Aorta (tissue), 5 donors: Measurements from ENCODE around the gene POLA1. TPM values are rescaled to one million over a fixed set of nuclear protein-coding genes. Genes with fewer than 3 reads are reported as not detected.

ENCODE experiments used
- ATAC-seq: fragments of 200-7000 bp; cut with Tn5 transposase; one replicate; pipeline ENCODE4 v1.9.1; 2022; ENCODE audit warnings: moderate library complexity; ENCODE audit not compliant: low FRiP score
- DNase-seq, 2 donors: peaks; one replicate each; pipeline ENCODE4 v3.0.0-alpha.2; 2020
- H3K27ac ChIP-seq, 2 donors: one replicate each; pipeline ENCODE4 v1.5.1; 2013; ENCODE audit warnings: low read length in 2 of 2, mild to moderate bottlenecking in 2 of 2, moderate library complexity in 2 of 2, control low read depth in 1 of 2, inconsistent platforms in 1 of 2, low read depth in 1 of 2
- H3K27me3 ChIP-seq, 2 donors: one replicate each; pipeline ENCODE4 v1.6.1; 2013; ENCODE audit warnings: control low read depth in 1 of 2, low read length in 1 of 2, mild to moderate bottlenecking in 1 of 2, moderate library complexity in 1 of 2; ENCODE audit not compliant: insufficient read depth in 2 of 2, control insufficient read depth in 1 of 2
- H3K36me3 ChIP-seq, 2 donors: one replicate each; pipeline ENCODE4 v1.6.1; 2013; ENCODE audit warnings: control low read depth in 1 of 2, low read length in 1 of 2, mild to moderate bottlenecking in 1 of 2; ENCODE audit not compliant: insufficient read depth in 2 of 2, control insufficient read depth in 1 of 2
- H3K4me1 ChIP-seq, 2 donors: one replicate each; pipeline ENCODE4 v1.6.1; 2013; ENCODE audit warnings: low read length in 2 of 2, control low read depth in 1 of 2, mild to moderate bottlenecking in 1 of 2, moderate library complexity in 1 of 2; ENCODE audit not compliant: insufficient read depth in 2 of 2, control insufficient read depth in 1 of 2
- H3K4me3 ChIP-seq, 2 donors: one replicate each; pipeline ENCODE4 v1.5.1; 2013; ENCODE audit warnings: low read length in 2 of 2, control low read depth in 1 of 2, mild to moderate bottlenecking in 1 of 2
- H3K9me3 ChIP-seq: one replicate; pipeline ENCODE4 v1.6.1; 2013; ENCODE audit warnings: mild to moderate bottlenecking, low read length; ENCODE audit not compliant: control insufficient read depth
- WGBS, 2 donors: extraction: QIAGEN DNeasy Blood & Tissue Kit; methylation state at CpG; one replicate each; pipeline ENCODE4 v1.1.7; 2013; 5-methylcytosine and 5-hydroxymethylcytosine counted together
- intact Hi-C, 2 donors: fragments of 100-400 bp; cut with DNase I; formaldehyde crosslinking; loops; one replicate each; pipeline versions ENCODE4 v1.14.2 to v1.15.0; 2022
- polyA plus RNA-seq, 2 donors: library from polyadenylated mRNA; stranded (reverse); fragments of 200-250 nt; gene quantifications; one replicate each; pipeline ENCODE4 v1.2.3, GENCODE V29; 2013
- total RNA-seq, 2 donors: library from RNA; stranded (reverse); fragmentation: NEBNext Ultra II Directional; extraction: Animal tissue kit (Norgen Biotek cat#: 25700); gene quantifications; one replicate each; pipeline ENCODE4 v1.2.1, GENCODE V29; 2021
- donor health status: healthy with polysubstance abuse.
- donor health status: Bipolar disorder and iron deficiency.
- donor health status: DM: no; HTN: no; CAD: no.
- donor health status: DM: no; HTN: no; CAD: no.
- donor health status: DM: yes; HTN: yes; CAD: no.

The POLA1 gene
- total and polyA plus RNA-seq, 4 donors, result 1.6 to 15.6 (median 6.7) TPM

DNA sequence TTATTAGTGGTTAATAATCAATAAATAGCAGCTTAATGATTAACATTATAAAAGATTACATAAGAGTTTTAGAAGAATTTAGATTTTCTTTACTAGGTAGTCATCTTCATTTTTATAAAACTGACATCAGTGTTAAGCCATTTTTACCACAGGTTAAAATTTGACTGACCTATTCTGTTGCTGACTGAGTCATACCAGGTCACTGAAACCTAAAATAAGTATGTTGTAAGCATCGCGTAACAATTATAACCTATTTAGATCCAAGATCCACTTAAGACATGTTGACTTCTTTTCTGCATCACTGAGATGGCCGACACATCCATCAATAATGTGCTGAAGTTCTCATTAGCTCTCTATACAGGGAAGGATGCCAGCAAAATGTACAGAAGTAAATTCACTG lies 285.4 kb downstream of the POLA1 start:
- no peaks in the 10 kb centered on the region for H3K36me3 ChIP-seq
- DNase-seq (no peak), ATAC-seq (no peak)
- H3K4me1 ChIP-seq, result no peaks in the 10 kb centered on the region
- no peak overlapping the region for H3K4me3 ChIP-seq
- 86 to 98% methylated on average over 3 of the region's 3 CpGs for WGBS, 2 donors
- H3K27ac ChIP-seq, result no peak overlapping the region
- no peaks in the 10 kb centered on the region for H3K9me3 ChIP-seq
- intact Hi-C loops, result no loop called here
- no peaks in the 10 kb centered on the region for H3K27me3 ChIP-seq

DNA sequence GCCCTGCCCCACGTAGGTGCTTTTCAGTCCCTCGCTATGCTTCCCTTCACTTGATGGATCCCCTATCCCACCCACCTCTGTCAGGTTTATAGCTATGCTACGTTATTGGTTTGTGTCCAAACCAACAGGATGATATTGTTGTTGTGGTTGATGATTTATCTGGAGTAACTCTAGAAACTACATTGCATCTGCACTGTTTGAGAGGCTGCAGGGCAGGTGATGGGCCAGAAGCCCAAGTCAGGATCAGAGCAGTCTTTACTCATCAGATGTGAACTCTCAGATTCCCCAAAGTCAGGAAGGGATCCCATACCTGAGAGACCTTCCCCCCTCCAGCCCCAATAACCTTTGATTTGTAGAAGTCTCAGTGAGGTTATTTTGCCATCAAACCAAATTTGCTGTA lies 287.3 kb downstream of the POLA1 start:
- ATAC-seq (no peak), DNase-seq (no peak)
- intact Hi-C loops, result no loop called here
- Histone ChIP-seq H3K36me3 (no peaks in the 10 kb centered on the region), H3K9me3 (no peaks in the 10 kb centered on the region), H3K27me3 (no peaks in the 10 kb centered on the region), H3K4me1 (no peaks in the 10 kb centered on the region), H3K4me3 (no peak overlapping the region), H3K27ac (no peak overlapping the region)
- WGBS, 2 donors, result 62 to 97% methylated on average over 3 of the region's 3 CpGs

DNA sequence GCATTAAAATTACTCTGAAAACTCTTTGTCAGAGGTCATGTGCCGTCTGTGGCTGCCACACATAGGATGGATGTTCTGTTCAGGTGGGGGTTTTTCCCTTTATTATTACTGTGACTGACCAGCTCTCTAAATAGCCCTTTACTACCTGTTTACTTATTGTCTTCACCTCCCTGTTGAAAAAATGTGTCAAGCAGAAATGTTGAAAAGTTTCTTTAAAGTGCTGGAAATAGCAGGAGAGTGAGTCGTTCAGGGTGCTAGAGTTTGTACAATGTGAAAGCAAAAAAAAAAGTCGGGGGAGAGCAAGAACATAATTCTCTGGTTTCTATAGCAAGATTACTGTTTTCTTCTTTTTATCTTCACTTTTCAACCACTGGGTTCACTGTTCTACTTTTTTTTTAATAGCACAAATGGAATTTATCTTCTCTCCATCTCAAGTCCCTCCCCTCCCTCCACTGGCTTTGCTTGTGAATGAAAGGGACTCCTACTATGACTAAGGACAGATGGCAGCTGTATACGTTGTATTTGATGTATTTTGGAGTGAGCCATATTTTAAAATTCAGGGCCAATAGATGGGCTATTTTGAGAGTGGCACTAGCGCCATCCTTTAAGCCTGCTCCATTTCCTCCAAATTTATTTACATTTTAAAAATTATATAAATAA lies 288.7 kb downstream of the POLA1 start:
- Histone ChIP-seq H3K4me3 (no peak overlapping the region), H3K27ac (no peak overlapping the region), H3K27me3 (no peaks in the 10 kb centered on the region), H3K36me3 (no peaks in the 10 kb centered on the region), H3K9me3 (no peaks in the 10 kb centered on the region), H3K4me1 (no peaks in the 10 kb centered on the region)
- DNase-seq (no peak), ATAC-seq (no peak)
- intact Hi-C loops, result no loop called here
- 56 to 68% methylated on average over 5 of the region's 5 CpGs for WGBS, 2 donors

DNA sequence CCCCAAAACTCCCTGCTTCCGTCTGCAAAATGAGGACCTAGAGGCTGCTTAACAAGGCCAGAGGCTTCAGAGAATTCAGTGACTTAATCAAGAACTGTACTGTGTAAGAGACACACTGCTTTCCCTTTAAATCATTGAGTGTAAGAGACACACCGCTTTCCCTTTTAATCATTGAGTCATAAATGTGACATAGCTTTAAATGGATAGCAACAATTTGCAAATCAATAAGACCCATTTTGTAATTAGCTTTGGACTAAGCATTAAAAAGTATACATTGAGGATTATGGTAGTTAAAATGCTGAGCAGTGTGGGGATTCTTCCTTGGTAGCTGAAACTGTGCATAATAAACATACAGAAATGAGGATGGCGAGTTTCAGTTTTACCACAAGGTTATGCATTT lies 290.2 kb downstream of the POLA1 start:
- H3K27me3 ChIP-seq, result no peaks in the 10 kb centered on the region
- no peak for DNase-seq
- no peak overlapping the region for H3K4me3 ChIP-seq
- H3K9me3 ChIP-seq, result no peaks in the 10 kb centered on the region
- ATAC-seq, result no peak
- intact Hi-C loops, result no loop called here
- H3K4me1 ChIP-seq, result no peaks in the 10 kb centered on the region
- 77 to 97% methylated on average over 3 of the region's 3 CpGs for WGBS, 2 donors
- H3K27ac ChIP-seq, result no peak overlapping the region
- no peaks in the 10 kb centered on the region for H3K36me3 ChIP-seq

DNA sequence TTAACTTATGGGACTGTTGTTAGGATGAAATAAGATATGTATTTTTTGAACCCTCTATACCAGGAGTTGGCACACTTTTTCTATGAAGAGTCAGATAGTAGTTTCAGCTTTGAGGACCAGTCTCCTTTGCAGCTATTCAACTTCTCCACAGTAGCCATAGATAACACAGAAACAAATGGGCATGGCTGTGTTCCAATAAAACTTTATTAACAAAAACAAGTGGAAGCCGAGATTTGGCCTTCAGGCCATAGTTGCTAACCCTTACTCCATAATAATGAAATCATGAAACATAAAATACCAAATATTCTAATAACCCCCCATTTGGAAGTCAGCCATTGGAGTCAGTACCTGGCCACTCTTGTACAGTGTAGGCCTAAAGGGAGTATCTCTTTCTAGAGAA lies 291.4 kb downstream of the POLA1 start:
- ATAC-seq (no peak), DNase-seq (no peak)
- Histone ChIP-seq H3K9me3 (no peaks in the 10 kb centered on the region), H3K27ac (no peak overlapping the region), H3K27me3 (no peaks in the 10 kb centered on the region), H3K4me1 (no peaks in the 10 kb centered on the region), H3K36me3 (no peaks in the 10 kb centered on the region), H3K4me3 (no peak overlapping the region)
- WGBS, 2 donors, result 60 to 90% methylated on average over 1 of the region's 1 CpG
- intact Hi-C loops, result no loop called here

DNA sequence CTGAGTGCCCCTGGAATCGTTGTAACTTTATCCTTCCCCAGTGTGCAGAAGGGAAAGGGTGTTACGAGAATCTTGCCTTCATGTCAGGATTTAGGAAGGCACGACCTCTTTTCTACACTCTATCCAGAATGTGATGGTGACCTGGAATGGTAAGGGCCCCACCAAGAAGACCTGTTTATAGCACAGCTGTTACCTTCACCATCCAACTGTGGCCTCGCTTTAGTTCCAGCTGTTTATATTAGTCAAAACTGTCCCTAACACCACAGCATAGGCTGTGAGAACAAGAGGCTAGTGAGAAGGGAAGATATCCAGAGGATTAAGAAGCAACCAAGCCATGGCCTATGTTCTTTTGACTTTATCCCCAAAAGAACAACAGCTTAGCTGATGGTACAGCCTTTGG lies 294.0 kb downstream of the POLA1 start:
- 76 to 96% methylated on average over 4 of the region's 4 CpGs for WGBS, 2 donors
- DNase-seq (no peak), ATAC-seq (no peak)
- Histone ChIP-seq H3K4me1 (no peaks in the 10 kb centered on the region), H3K36me3 (no peaks in the 10 kb centered on the region), H3K4me3 (no peak overlapping the region), H3K27ac (no peak overlapping the region), H3K9me3 (no peaks in the 10 kb centered on the region), H3K27me3 (no peaks in the 10 kb centered on the region)
- intact Hi-C loops, result no loop called here

DNA sequence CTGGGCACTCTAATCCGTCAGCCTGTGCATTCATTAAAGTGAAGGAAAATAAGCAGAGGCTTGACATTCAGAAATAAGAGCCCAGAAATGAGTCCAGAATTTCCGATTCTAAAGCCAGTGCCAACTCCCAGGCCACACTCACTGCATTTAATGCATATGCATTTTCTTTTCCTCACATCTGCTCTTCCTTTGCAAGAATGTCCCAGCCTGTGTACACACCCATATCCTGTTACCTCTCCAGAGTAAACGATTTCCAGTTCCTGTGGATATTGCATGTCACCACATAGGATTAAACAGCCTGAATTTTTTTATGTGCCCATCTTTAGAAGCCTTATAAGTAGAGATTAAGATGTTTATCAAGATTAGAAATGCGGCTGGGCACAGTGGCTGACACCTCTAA lies 294.6 kb downstream of the POLA1 start:
- no peak for ATAC-seq
- no peaks in the 10 kb centered on the region for H3K27me3 ChIP-seq
- H3K4me1 ChIP-seq, result no peaks in the 10 kb centered on the region
- no peak overlapping the region for H3K27ac ChIP-seq
- no peak for DNase-seq
- no peaks in the 10 kb centered on the region for H3K9me3 ChIP-seq
- H3K36me3 ChIP-seq, result no peaks in the 10 kb centered on the region
- 66 to 90% methylated on average over 4 of the region's 4 CpGs for WGBS, 2 donors
- H3K4me3 ChIP-seq, result no peak overlapping the region
- intact Hi-C loops, result no loop called here

DNA sequence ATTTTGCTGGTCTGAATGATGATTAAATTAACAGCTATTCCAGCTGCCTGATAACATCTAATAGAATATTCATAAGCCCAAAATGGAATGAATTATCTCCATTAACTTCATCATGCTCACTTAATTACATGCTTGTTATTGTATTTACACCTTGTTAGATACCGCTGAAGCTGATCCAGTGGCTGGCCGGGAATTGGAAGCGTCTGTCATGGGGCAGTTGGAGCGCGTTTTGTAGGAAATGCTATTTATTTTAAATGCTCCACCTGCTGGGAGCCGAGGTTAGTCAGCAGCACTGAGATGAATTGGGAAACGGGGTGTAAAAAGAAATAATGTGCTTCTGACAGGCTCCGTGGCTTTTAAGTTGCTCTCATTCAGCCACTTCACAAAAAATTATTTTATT lies 296.8 kb downstream of the POLA1 start:
- DNase-seq (no peak), ATAC-seq (no peak)
- 42 to 81% methylated on average over 8 of the region's 8 CpGs for WGBS, 2 donors
- Histone ChIP-seq H3K27me3 (no peaks in the 10 kb centered on the region), H3K9me3 (no peaks in the 10 kb centered on the region), H3K36me3 (no peaks in the 10 kb centered on the region), H3K27ac (no peak overlapping the region), H3K4me1 (no peaks in the 10 kb centered on the region), H3K4me3 (no peak overlapping the region)
- intact Hi-C loops, result no loop called here

DNA sequence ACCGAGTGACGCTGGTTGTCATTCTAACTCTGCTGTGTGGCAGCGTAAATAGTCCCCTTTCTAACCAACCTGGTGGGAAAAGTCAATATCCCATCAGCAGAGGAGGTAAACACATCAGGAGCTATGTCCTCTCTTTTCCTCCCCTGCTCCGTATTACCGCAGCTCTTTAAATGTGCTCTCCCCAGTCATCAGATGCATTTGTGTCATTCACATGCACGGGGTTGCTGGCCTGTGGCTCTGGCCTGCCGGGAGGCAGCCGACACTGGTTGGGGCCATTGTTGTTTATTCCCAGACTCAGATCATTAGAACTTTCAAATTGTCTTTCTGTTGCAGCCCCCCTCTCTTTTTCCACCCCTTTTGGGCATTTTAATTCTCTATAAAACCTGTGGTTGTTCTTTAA lies 300.2 kb downstream of the POLA1 start:
- intact Hi-C loops, result no loop called here
- 60 to 97% methylated on average over 8 of the region's 8 CpGs for WGBS, 2 donors
- H3K27me3 ChIP-seq, result no peaks in the 10 kb centered on the region

More for the DNA sequence above, 300.2 kb downstream of the POLA1 start:
- H3K9me3 ChIP-seq, result no peaks in the 10 kb centered on the region
- no peak overlapping the region for H3K4me3 ChIP-seq
- H3K36me3 ChIP-seq, result peaks cover 0 to 2% of the 10 kb centered on the region in 2 donors
- H3K27ac ChIP-seq, result no peak overlapping the region
- no peaks in the 10 kb centered on the region for H3K4me1 ChIP-seq
- DNase-seq (no peak), ATAC-seq (no peak)
